BLaER1 (cell line): ENCODE results near the gene C2CD2.

Experiments
- H3K27ac ChIP-seq: shearing (Covaris generic); formaldehyde crosslinking; 2 replicates; pipeline ENCODE4 v1.8.1; 2022
- H3K27me3 ChIP-seq: shearing (Covaris generic); formaldehyde crosslinking; 2 replicates; pipeline ENCODE4 v1.8.1; 2022
- H3K36me3 ChIP-seq: shearing (Covaris generic); formaldehyde crosslinking; 2 replicates; pipeline ENCODE4 v1.8.1; 2022
- H3K4me1 ChIP-seq: shearing (Covaris generic); formaldehyde crosslinking; 2 replicates; pipeline ENCODE4 v1.8.1; 2022
- H3K4me2 ChIP-seq: shearing (Covaris generic); formaldehyde crosslinking; 2 replicates; pipeline ENCODE4 v1.8.1; 2022
- H3K4me3 ChIP-seq: shearing (Covaris generic); formaldehyde crosslinking; 2 replicates; pipeline ENCODE4 v1.8.1; 2022
- H3K9ac ChIP-seq: shearing (Covaris generic); formaldehyde crosslinking; 2 replicates; pipeline ENCODE4 v1.8.1; 2022
- H3K9me3 ChIP-seq: shearing (Covaris generic); formaldehyde crosslinking; 2 replicates; pipeline ENCODE4 v1.8.1; 2022
- H4K20me1 ChIP-seq: shearing (Covaris generic); formaldehyde crosslinking; 2 replicates; pipeline ENCODE4 v1.8.1; 2022
- Cebpa-rat ChIP-seq: shearing (Covaris generic); IDR thresholded peaks from 2 replicates; pipeline ENCODE4 v1.8.1; 2022

The C2CD2 gene

GRCh38 chr21:41873005-41873404 lies 80.8 kb downstream of the C2CD2 start:
- peak overlapping the region; percentile 49; the same call in 1 of the 2 replicates for H3K4me2 ChIP-seq
- H3K27me3 ChIP-seq = no peaks in the 10 kb centered on the region
- no peak overlapping the region for H3K4me3 ChIP-seq
- no peaks in the 10 kb centered on the region for H4K20me1 ChIP-seq
- H3K9ac ChIP-seq = no peak overlapping the region
- H3K27ac ChIP-seq = 0 out of 2 replicates have a peak overlapping the region, but pooled peaks have one; percentile 33
- peaks cover 99% of the 10 kb centered on the region for H3K4me1 ChIP-seq
- TF ChIP-seq Cebpa-rat = no peak
- no peaks in the 10 kb centered on the region for H3K9me3 ChIP-seq
- no peaks in the 10 kb centered on the region for H3K36me3 ChIP-seq

DNA sequence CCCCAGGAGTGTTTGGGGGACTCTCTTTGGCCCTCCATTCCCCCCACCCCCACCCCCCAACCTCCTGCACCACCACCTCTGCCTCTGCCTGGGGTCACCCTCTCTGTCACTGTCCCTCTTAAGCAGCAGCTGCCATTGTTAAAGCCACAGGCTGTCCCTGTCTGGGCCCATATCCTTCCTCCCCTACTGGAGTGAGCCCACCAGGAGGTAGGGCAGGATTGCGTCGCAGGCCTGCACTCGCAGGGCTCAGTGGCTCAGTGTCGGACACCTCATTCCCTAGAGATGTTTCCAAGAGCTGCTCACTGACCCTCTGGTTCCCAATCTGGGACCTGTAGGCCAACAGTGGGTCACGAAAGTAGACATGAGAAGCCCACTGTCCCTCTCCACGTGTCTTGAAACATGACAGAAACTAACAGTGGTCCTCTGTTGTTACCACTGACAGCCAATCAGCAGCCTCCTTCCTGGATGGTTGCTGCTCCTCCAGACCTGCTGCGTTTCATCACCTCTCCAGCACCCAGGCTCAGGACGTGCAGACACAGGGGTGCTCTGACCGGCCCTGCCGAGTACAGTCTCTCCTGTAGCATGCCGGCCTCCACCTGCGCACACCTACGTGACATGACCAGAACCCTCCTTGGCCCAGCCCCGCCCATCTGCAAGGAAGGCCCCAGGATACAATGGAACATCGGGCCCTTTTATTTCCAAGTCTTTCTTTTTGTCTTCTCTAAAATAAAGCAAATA lies 82.4 kb downstream of the C2CD2 start:
- no peak overlapping the region for H3K9ac ChIP-seq
- H3K9me3 ChIP-seq = no peaks in the 10 kb centered on the region
- no peaks in the 10 kb centered on the region for H3K27me3 ChIP-seq
- no peaks in the 10 kb centered on the region for H4K20me1 ChIP-seq
- H3K4me3 ChIP-seq = no peak overlapping the region
- no peak for TF ChIP-seq Cebpa-rat
- peak overlapping the region; percentile 50 for H3K4me2 ChIP-seq
- H3K4me1 ChIP-seq = peaks cover 99% of the 10 kb centered on the region
- no peaks in the 10 kb centered on the region for H3K36me3 ChIP-seq
- peak overlapping the region; percentile 46; the same call in 1 of the 2 replicates for H3K27ac ChIP-seq

DNA sequence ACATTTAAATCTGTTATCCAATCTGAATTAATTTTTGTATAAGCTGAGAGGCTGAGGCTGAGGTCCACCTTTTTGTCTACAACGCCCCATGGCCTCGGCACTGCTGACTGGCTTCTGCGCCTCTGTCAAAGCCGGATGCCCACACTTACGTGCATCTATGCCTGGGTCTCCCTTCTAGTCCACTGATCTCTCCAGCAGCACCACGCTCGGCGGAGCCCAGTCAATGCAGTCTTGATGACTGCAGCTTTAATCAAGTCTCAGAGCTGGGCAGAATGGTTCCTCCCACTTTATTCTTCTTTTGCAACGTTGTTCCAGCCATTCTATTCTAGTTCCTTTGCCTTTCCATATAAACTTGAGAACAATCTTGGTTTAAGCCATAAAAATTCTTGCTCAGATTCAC lies 84.0 kb downstream of the C2CD2 start:
- Histone ChIP-seq H3K4me2 (peak overlapping the region; percentile 77), H4K20me1 (no peaks in the 10 kb centered on the region), H3K4me3 (no peak overlapping the region), H3K4me1 (peaks cover 99% of the 10 kb centered on the region), H3K27me3 (no peaks in the 10 kb centered on the region), H3K36me3 (no peaks in the 10 kb centered on the region), H3K9me3 (no peaks in the 10 kb centered on the region), H3K27ac (peak overlapping the region; percentile 46; the same call in 1 of the 2 replicates), H3K9ac (no peak overlapping the region)
- TF ChIP-seq Cebpa-rat = no peak

- Histone ChIP-seq H3K4me2 (peak overlapping the region; percentile 77), H3K27me3 (no peaks in the 10 kb centered on the region), H3K9me3 (no peaks in the 10 kb centered on the region), H3K4me1 (peaks cover 99% of the 10 kb centered on the region), H3K27ac (peak overlapping the region; percentile 46), H3K36me3 (no peaks in the 10 kb centered on the region), H3K9ac (peak overlapping the region; percentile 49; the same call in 1 of the 2 replicates), H4K20me1 (no peaks in the 10 kb centered on the region), H3K4me3 (peak overlapping the region; percentile 49)
- TF ChIP-seq Cebpa-rat = no peak
Measured at GRCh38 chr21:41868062-41868710, 85.6 kb downstream of the C2CD2 start.

DNA sequence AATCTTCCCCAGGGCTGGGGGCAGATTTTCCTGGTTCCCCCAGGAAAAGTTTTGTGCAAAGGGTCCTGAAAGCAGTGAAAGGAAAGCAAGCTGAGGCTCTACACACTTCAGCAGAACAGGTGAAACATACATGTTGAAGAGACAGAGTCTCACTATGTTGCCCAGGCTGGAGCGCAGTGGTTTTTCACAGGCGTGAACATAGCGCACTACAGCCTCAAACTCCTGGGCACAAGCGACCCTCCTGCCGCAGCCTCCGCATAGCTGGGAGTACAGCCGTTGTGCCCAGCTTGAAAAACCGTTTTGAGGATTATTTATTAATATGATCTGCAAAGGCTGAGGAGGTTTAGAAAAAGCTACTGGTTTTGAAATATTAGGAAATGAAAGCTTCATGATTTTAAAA lies 86.5 kb downstream of the C2CD2 start:
- peak overlapping the region; percentile 77 for H3K4me2 ChIP-seq

DNA sequence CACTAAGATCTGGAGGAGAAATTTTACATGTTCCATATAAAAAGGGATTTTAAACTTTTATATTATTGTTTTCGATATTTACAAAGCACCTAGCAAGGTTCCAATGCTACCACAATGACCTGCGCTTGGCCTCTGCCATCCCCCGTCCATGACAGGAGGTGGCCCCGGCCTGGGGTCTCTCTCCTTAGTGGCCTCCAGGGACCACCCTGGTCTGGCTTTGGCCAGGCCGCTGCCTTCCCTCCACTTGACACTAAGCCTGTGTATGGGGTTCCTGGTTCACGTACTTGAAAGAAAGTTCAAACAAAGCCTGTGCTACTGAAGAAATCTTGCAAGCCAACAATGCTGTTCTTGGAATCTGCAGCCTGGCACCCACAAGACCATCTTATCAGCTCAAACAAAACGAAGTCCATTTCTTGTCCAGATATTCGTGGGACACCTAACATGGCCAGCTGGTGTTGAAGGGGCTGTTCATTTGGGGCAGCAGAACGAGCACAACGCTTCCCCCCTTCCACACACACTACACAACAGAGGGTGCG lies 87.5 kb downstream of the C2CD2 start:
- no peak overlapping the region for H3K4me3 ChIP-seq
- H3K27ac ChIP-seq = peak overlapping the region; percentile 46
- no peaks in the 10 kb centered on the region for H3K36me3 ChIP-seq
- H3K9ac ChIP-seq = peak overlapping the region; percentile 45; the same call in 1 of the 2 replicates
- no peaks in the 10 kb centered on the region for H3K27me3 ChIP-seq
- TF ChIP-seq Cebpa-rat = no peak
- H3K4me1 ChIP-seq = peaks cover 100% of the 10 kb centered on the region
- H3K4me2 ChIP-seq = peak overlapping the region; percentile 77
- no peaks in the 10 kb centered on the region for H3K9me3 ChIP-seq
- no peaks in the 10 kb centered on the region for H4K20me1 ChIP-seq

More for the DNA sequence above, 86.5 kb downstream of the C2CD2 start:
- Histone ChIP-seq H3K4me1 (peaks cover 99% of the 10 kb centered on the region), H3K4me3 (no peak overlapping the region), H3K27ac (peak overlapping the region; percentile 46), H3K36me3 (no peaks in the 10 kb centered on the region), H4K20me1 (no peaks in the 10 kb centered on the region), H3K9ac (0 out of 2 replicates have a peak overlapping the region, but pooled peaks have one; percentile 45), H3K27me3 (no peaks in the 10 kb centered on the region), H3K9me3 (no peaks in the 10 kb centered on the region)
- no peak for TF ChIP-seq Cebpa-rat

DNA sequence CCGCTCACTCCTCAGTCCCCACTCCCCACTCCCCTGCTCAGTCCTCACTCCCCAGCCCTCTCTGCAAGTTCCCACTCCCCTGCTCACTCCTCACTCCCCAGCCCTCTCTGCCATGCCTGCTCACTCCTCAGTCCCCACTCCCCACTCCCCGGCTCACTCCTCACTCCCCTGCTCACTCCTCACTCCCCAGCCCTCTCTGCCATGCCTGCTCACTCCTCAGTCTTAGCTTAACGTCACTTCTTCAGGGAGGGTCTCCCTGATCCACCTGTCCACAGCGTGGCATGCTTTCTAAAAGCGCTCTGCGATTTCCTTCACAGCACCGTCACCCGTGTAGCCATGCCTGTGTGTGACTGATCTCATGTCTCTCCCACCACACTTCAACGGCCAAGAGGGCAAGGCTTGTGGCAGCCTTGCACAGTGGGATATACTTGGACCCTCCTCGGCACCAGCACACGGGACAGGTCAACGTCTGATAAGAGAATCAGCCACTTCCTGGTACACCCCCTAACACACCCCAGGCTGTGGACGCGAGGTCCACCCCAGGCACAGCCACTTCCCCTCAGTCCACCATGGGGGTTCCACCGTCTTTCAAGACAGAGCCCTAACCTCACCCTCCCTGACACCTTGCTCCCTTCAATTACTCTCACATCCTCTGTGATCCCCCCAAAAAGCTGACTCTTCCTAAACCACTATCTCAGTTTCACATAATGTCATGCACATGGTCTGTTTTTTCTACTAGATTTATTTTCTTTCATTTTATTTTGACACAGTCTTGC lies 88.6 kb downstream of the C2CD2 start:
- H3K27ac ChIP-seq = peak overlapping the region; percentile 70
- no peaks in the 10 kb centered on the region for H3K27me3 ChIP-seq
- H3K4me2 ChIP-seq = peak overlapping the region; percentile 77
- peaks cover 95% of the 10 kb centered on the region for H3K4me1 ChIP-seq
- no peaks in the 10 kb centered on the region for H3K36me3 ChIP-seq
- TF ChIP-seq Cebpa-rat = no peak
- no peaks in the 10 kb centered on the region for H4K20me1 ChIP-seq
- no peak overlapping the region for H3K4me3 ChIP-seq
- H3K9ac ChIP-seq = 0 out of 2 replicates have a peak overlapping the region, but pooled peaks have one; percentile 21
- no peaks in the 10 kb centered on the region for H3K9me3 ChIP-seq

GRCh38 chr21:41864311-41865001 lies 89.4 kb downstream of the C2CD2 start:
- H3K27ac ChIP-seq = peak overlapping the region; percentile 70
- no peak overlapping the region for H3K4me3 ChIP-seq
- peaks cover 87% of the 10 kb centered on the region for H3K4me1 ChIP-seq
- no peaks in the 10 kb centered on the region for H3K9me3 ChIP-seq
- no peak for TF ChIP-seq Cebpa-rat
- H3K4me2 ChIP-seq = peak overlapping the region; percentile 77
- peaks cover 4% of the 10 kb centered on the region; the same call in 1 of the 2 replicates for H3K36me3 ChIP-seq
- no peak overlapping the region for H3K9ac ChIP-seq
- H3K27me3 ChIP-seq = no peaks in the 10 kb centered on the region
- no peaks in the 10 kb centered on the region for H4K20me1 ChIP-seq

DNA sequence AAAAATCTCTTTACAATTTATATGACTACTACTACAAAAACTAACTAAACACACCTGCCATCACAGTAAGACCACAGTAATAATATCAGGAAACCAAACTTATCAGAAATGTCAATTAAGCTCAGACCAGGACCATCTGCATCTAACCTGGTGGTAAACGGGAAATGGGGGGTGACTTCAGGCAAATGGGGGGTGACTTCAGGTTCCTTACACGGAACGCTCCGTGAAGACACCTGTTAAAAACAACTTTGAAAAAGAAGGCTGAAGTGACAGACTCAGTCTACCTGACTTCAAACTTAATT lies 90.4 kb downstream of the C2CD2 start:
- H3K27me3 ChIP-seq = no peaks in the 10 kb centered on the region
- TF ChIP-seq Cebpa-rat = no peak
- no peaks in the 10 kb centered on the region for H3K9me3 ChIP-seq
- H3K4me2 ChIP-seq = peak overlapping the region; percentile 77
- H3K4me3 ChIP-seq = no peak overlapping the region
- no peak overlapping the region for H3K9ac ChIP-seq
- H3K27ac ChIP-seq = no peak overlapping the region
- H4K20me1 ChIP-seq = no peaks in the 10 kb centered on the region
- H3K36me3 ChIP-seq = peaks cover 15% of the 10 kb centered on the region
- peaks cover 80% of the 10 kb centered on the region for H3K4me1 ChIP-seq
